ENCODE measurements around the gene RERE. TPM values are rescaled to one million over a fixed set of nuclear protein-coding genes. Genes with fewer than 3 reads are reported as not detected.

RERE gene
- 68.3 and 81.9 TPM in 2 replicates for total RNA-seq

DNA sequence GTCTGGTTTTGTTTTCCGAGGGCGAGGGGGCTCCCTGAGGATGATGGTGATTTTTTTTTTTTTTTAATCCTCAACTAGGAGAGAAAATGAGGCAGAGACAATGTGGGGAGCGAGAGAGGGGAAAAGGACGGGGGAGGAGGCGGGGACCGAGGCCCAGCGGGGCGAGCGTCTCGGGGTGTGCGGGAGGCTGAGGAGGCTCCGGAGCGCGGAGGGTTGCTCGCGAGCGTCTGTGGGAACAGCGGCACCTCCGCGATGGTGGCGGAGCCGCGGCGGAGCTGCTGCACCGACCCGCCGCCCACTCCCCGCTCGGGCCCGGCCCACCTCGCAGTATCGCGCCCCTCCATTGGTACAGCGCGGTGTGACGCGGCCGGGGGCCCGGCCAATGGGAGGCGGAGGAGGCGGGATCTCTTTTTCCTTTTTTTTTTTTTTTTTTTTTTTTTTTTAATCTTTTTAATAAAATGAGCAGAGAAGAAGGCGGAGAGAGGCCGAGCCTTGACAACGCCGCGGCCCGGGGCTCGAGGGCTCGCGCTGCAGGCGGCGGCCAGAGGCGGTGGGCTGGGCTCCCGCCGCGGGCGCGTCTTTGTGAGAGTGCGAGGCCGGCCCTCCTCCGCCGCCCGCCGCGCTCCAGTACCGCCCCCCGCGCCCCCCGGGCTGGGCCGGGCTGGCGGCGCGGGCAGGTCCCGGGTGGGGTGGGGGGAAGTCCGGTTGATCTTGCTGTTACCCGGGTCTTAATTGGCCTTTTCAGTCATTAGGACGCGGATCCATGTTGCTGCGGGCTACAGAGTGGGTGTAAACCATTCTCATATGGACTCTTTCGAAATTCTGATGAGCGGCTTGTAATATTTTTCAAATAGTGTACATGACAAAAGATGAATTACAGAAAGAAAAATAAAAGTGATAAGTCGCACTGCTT, at the start of gene RERE:
Gene RERE, minus strand, starts transcription at position 229 of the 913 bp plus-strand sequence.

GRCh38 chr1:8317647-8318381, 499.6 kb downstream of the RERE start, which contains the start of gene SLC45A1:
Gene SLC45A1 (plus strand): TSS chr1:8318114. CDS start chr1:8324330, 6,216 bp downstream.

Small RNAs within 50 kb of the gene (small RNA-seq; reads per million reads assigned to genes)
- gene MIR6728 (ENCODE audit: low replicate concordance) (not detected), gene RF00019 (ENCODE audit: low replicate concordance) (not detected), gene RF00599 (ENCODE audit: low replicate concordance) (not detected)

Other genes starting within 250 kb of the RERE start
- gene ENO1, start 61.0 kb upstream of the RERE start, total RNA-seq: 1,273 and 1,983 TPM in 2 replicates
- gene CA6, start 128.2 kb upstream of the RERE start, total RNA-seq: not detected in 2 replicates
- not detected in 2 replicates for gene SLC2A7, start 208.8 kb upstream of the RERE start, total RNA-seq